Lower leg skin (tissue), 3 donors: ENCODE data around the gene SYMPK.

ENCODE experiments used
- CTCF ChIP-seq, 3 donors: fragments of 450-650 bp; IDR thresholded peaks; one replicate each; pipeline ENCODE4 v1.5.1; 2016; ENCODE audit warnings: antibody characterized with exemption in 3 of 3, mild to moderate bottlenecking in 3 of 3, moderate library complexity in 2 of 3
- POLR2A ChIP-seq, 2 donors: fragments of 450-650 bp; IDR thresholded peaks; one replicate each; pipeline ENCODE4 v1.6.1; 2016 to 2017; ENCODE audit warnings: antibody characterized with exemption in 2 of 2, mild to moderate bottlenecking in 1 of 2, moderate library complexity in 1 of 2

GRCh38 chr19:45911291-45911690, 48.3 kb upstream of the SYMPK start:
- TF ChIP-seq POLR2A (IDR thresholded peaks at IDR 0.05) (no peak), CTCF (IDR thresholded peaks at IDR 0.05) (no peak)
